GM12878 (cell line): Measurements from ENCODE around the gene DUS2. TPM values are rescaled to one million over a fixed set of nuclear protein-coding genes. Genes with fewer than 3 reads are reported as not detected.

Experiments used
- ATAC-seq: fragments of 200-7000 bp; cut with Tn5 transposase; 3 replicates; pipeline ENCODE4 v1.9.1; 2020; ENCODE audit warnings: mild to moderate bottlenecking, moderate library complexity
- BruUV-seq: library from RNA; stranded (reverse); fragments of 400-500 nt; replicated peaks from 2 replicates; lab custom pipeline; 2021; lab: Mats Ljungman, UMichigan
- CTCF ChIA-PET: fragments of 300-600 bp; sonication (Branson Sonifier 250); formaldehyde crosslinking; extraction: SDS; loops from one replicate; lab custom pipeline; 2021; ENCODE audit warnings: inconsistent platforms; lab: Yijun Ruan, JAX
- POLR2A ChIA-PET: fragments of 350-600 bp; formaldehyde crosslinking; extraction: SDS; loops from one replicate; lab custom pipeline; 2021; ENCODE audit warnings: inconsistent platforms; lab: Charles Lee
- RAD21 ChIA-PET: fragments of 300-600 bp; sonication (Branson Sonifier 250); formaldehyde crosslinking; loops from one replicate; lab custom pipeline; 2023; ENCODE audit warnings: antibody characterized with exemption; ENCODE audit not compliant: unreplicated experiment; lab: Charles Lee
- SMC1A ChIA-PET: fragments of 300-600 bp; sonication (Branson Sonifier 250); formaldehyde crosslinking; loops from one replicate; lab custom pipeline; 2023; ENCODE audit not compliant: unreplicated experiment, uncharacterized antibody; lab: Charles Lee
- DNase-seq: peaks from one replicate; pipeline ENCODE4 v3.0.0-alpha.2; 2011; ENCODE audit warnings: low read depth, low spot score
- FAIRE-seq: peaks from 3 replicates; lab custom pipeline; 2011; peaks lifted over from hg19 to GRCh38; lab: Jason Lieb, UNC
- H2AFZ ChIP-seq: 2 replicates; pipeline ENCODE4 v1.6.0; 2011; ENCODE audit warnings: low read depth, low read length, control low read depth; ENCODE audit not compliant: control insufficient read depth
- H3K27ac ChIP-seq: 2 replicates; pipeline ENCODE4 v1.5.1; 2011; ENCODE audit warnings: control low read depth; ENCODE audit not compliant: control insufficient read depth, insufficient read depth
- H3K27me3 ChIP-seq, 2 experiments: replicated peaks in 1 of 2; 2 replicates each; pipeline versions ENCODE4 v1.6.0 to v1.6.1; 2011; ENCODE audit warnings: low read length in 1 of 2; ENCODE audit not compliant: control insufficient read depth in 2 of 2, insufficient read depth in 2 of 2
- H3K36me3 ChIP-seq, 2 experiments: 2 replicates each; pipeline ENCODE4 v1.5.1; 2011; ENCODE audit warnings: low read length in 1 of 2; ENCODE audit not compliant: control insufficient read depth in 2 of 2, insufficient read depth in 2 of 2
- H3K4me1 ChIP-seq: 2 replicates; pipeline ENCODE4 v1.6.1; 2011; ENCODE audit warnings: mild to moderate bottlenecking, low read length, moderate library complexity, mixed read lengths; ENCODE audit not compliant: control insufficient read depth, insufficient read depth
- H3K4me2 ChIP-seq: 2 replicates; pipeline ENCODE4 v1.6.0; 2011; ENCODE audit warnings: control low read depth; ENCODE audit not compliant: control insufficient read depth, insufficient read depth
- H3K4me3 ChIP-seq: fragments of 200-600 bp; sonication (generic); 2 replicates; pipeline ENCODE4 v1.5.1; 2016
- H3K79me2 ChIP-seq: 2 replicates; pipeline ENCODE4 v1.6.0; 2011; ENCODE audit warnings: low read length; ENCODE audit not compliant: control insufficient read depth, insufficient read depth
- H3K9ac ChIP-seq: 2 replicates; pipeline ENCODE4 v1.8.0; 2011; ENCODE audit warnings: low read length, control low read depth, mixed read lengths; ENCODE audit not compliant: control insufficient read depth, insufficient read depth
- H3K9me3 ChIP-seq: replicated peaks from 3 replicates; pipeline ENCODE4 v1.5.1; 2011; ENCODE audit warnings: mild to moderate bottlenecking, low read length; ENCODE audit not compliant: control insufficient read depth, insufficient read depth
- H4K20me1 ChIP-seq: 2 replicates; pipeline ENCODE4 v1.6.0; 2011; ENCODE audit not compliant: control insufficient read depth, insufficient read depth
- CBX3 ChIP-seq: fragments of 200-600 bp; sonication (generic); IDR thresholded peaks from 2 replicates; pipeline ENCODE4 v1.6.1; 2016; ENCODE audit warnings: low read depth, borderline replicate concordance
- CREM ChIP-seq: IDR thresholded peaks from 2 replicates; pipeline ENCODE4 v1.6.1; 2014; ENCODE audit warnings: antibody characterized with exemption, low read depth
- EGR1 ChIP-seq, 2 experiments: IDR thresholded peaks; 1 replicate in 1 of 2; 2 replicates in 1 of 2; pipeline ENCODE4 v1.6.1; 2011 to 2012; ENCODE audit warnings: low read depth in 2 of 2, low read length in 2 of 2, borderline replicate concordance in 1 of 2, mild to moderate bottlenecking in 1 of 2, moderate library complexity in 1 of 2
- ESRRA ChIP-seq: IDR thresholded peaks from 2 replicates; pipeline ENCODE4 v1.6.1; 2012; ENCODE audit warnings: mild to moderate bottlenecking, low read length, improper control_type of control experiment
- FOXM1 ChIP-seq: IDR thresholded peaks from 2 replicates; pipeline ENCODE4 v1.6.1; 2012; ENCODE audit warnings: low read depth, mild to moderate bottlenecking, inconsistent platforms, low read length, moderate library complexity
- IKZF2 ChIP-seq, 2 experiments: fragments of 450-650 bp; IDR thresholded peaks; 2 replicates each; pipeline ENCODE4 v1.6.1; 2017; ENCODE audit warnings: mild to moderate bottlenecking in 2 of 2, moderate library complexity in 2 of 2
- IRF4 ChIP-seq: IDR thresholded peaks from 2 replicates; pipeline ENCODE4 v1.6.1; 2011; ENCODE audit warnings: low read depth, low read length
- MXI1 ChIP-seq: fragments of 150-350 bp; IDR thresholded peaks from 2 replicates; pipeline ENCODE4 v1.6.1; 2011; ENCODE audit warnings: low read depth, mild to moderate bottlenecking, inconsistent platforms, low read length, improper control_type of control experiment
- NBN ChIP-seq: fragments of 450-650 bp; IDR thresholded peaks from 2 replicates; pipeline ENCODE4 v1.6.1; 2016
- RAD21 ChIP-seq: IDR thresholded peaks from 2 replicates; pipeline ENCODE4 v1.6.1; 2011; ENCODE audit warnings: mild to moderate bottlenecking, low read depth, low read length, moderate library complexity; ENCODE audit not compliant: insufficient read depth
- SMC3 ChIP-seq: IDR thresholded peaks from 2 replicates; pipeline ENCODE4 v1.6.1; 2011; ENCODE audit warnings: low read length, improper control_type of control experiment, borderline replicate concordance
- TCF12 ChIP-seq: IDR thresholded peaks from 2 replicates; pipeline ENCODE4 v1.6.1; 2011; ENCODE audit warnings: low read depth, mild to moderate bottlenecking, low read length
- WGBS: methylation state at CpG from one replicate; pipeline ENCODE4 v1.1.6; 2016; ENCODE audit warnings: low lambda C conversion rate; ENCODE audit not compliant: insufficient replicate concordance, insufficient coverage; ENCODE audit errors: missing lambda C conversion rate; 5-methylcytosine and 5-hydroxymethylcytosine counted together
- in situ Hi-C: fragments of 300-500 bp; cut with MboI; formaldehyde crosslinking; loops from 9 replicates; pipeline ENCODE4 v1.14.3; 2018; ENCODE audit warnings: mixed read lengths
- intact Hi-C: fragments of 100-400 bp; cut with micrococcal nuclease; formaldehyde crosslinking; loops from one replicate; pipeline ENCODE4 v1.14.2; 2022; ENCODE audit not compliant: unreplicated experiment
- polyA plus RNA-seq, 11 experiments: library from polyadenylated mRNA; depleted of rRNA in 4 of 11; unstranded in 6 of 11; stranded (reverse) in 5 of 11; fragments of >200 nt; fragmentation: Nextera tagmentation in 4 of 11; fragmentation: Illumina TruSeq in 1 of 11; extraction: Ambion mirVana in 4 of 11; extraction: Trizol in 1 of 11; gene quantifications; 1 replicate in 1 of 11; 2 replicates in 10 of 11; pipeline versions ENCODE4 v1.2.1 to v1.2.3, GENCODE V29; 2011 to 2016; ENCODE audit warnings: inconsistent platforms in 2 of 11, missing spikeins in 2 of 11, low read depth in 1 of 11
- total RNA-seq, 4 experiments: library from RNA; depleted of rRNA in 3 of 4; stranded (reverse); fragments of >200 nt in 3 of 4; fragmentation: Illumina TruSeq in 1 of 4; extraction: Trizol in 1 of 4; gene quantifications; 2 replicates each; pipeline versions ENCODE4 v1.2.1 to v1.2.3, GENCODE V29; 2013 to 2021
- TF ChIP-seq, protein P1 (sequence below): fragments of 450-650 bp; IDR thresholded peaks from 2 replicates; pipeline ENCODE4 v1.6.1; 2017; ENCODE audit warnings: mild to moderate bottlenecking, moderate library complexity
- TF ChIP-seq, protein P2 (sequence below): fragments of 450-650 bp; IDR thresholded peaks from 2 replicates; pipeline ENCODE4 v1.6.1; 2016; ENCODE audit warnings: mild to moderate bottlenecking

Gene DUS2
- total and polyA plus RNA-seq, 10 of the 15 experiments (the other 5 are each of a cell fraction or from before 2014, with no cell fraction given): 4.8 to 32.3 (median 25.5) TPM

DNA sequence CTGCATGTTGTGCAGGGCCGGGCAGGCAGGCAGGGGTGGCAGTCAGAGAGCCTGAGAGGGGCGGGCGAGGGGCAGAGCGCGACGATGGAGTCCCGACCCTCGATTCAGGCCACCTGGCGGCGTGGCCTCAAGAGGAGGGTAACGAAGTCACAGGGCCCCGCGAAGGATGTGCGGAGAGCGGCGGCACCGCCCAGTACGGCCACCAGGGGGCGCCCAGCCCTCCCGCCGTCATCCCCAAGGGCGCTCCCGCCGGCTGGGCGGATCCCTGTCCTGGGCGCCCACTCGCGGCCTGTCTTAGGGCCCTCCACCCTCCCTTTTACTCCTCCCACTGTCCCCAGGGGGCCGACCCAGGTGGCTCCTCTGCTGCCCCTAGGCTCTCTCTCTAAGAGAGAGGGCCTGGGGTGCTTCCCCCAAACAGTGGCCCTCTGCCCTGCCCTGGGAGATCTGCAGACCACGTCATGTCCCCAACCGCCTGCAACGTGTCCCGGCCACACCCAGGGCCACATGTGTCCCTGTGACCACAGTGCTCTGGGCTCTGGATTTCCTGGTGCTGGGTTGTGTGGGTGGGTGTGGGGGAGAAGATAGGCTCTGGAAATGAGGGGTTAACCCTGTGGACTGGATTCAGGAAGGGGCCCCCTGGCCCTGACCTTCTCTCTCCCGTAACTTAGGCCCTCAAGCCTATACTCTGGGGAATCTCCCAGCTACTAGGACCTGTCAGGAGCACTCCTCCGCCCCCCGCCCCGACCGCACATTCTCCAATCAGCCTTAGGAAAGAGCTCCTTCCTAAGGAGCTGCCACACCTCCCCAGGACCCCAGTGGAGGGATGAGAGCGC, 29.7 kb upstream of the DUS2 start:
- POLR2A ChIA-PET: interaction anchor here (0.6 kb wide), 1 partner anchor 302 kb away, joined by 4 read pairs; no protein-coding TSS in a partner anchor
- peak overlapping the region; percentile 78 for H2AFZ ChIP-seq
- DNase-seq: no peak
- no peaks in the 10 kb centered on the region for H4K20me1 ChIP-seq
- ATAC-seq: peak; percentile 92
- under 1% methylated on average over 38 of the region's 39 CpGs for WGBS
- H3K27ac ChIP-seq: peak overlapping the region; percentile 64
- no peaks in the 10 kb centered on the region for H3K79me2 ChIP-seq
- H3K27me3 ChIP-seq: no peaks in the 10 kb centered on the region
- SMC1A ChIA-PET: interaction anchor here (1.2 to 1.8 kb wide), 3 partner anchors 48 to 473 kb away, joined by 3 to 11 read pairs (median 5); no protein-coding TSS in a partner anchor
- BruUV-seq: no TSS peak
- H3K9me3 ChIP-seq: no peaks in the 10 kb centered on the region
- no peaks in the 10 kb centered on the region for H3K36me3 ChIP-seq
- in situ Hi-C loops (loop anchor here (5.0 kb wide), 1 partner anchor 234 kb away; no protein-coding TSS in a partner anchor), intact Hi-C loops (loop anchor here (1.0 to 2.0 kb wide), 4 partner anchors 30 to 236 kb away; partner anchors contain the start of genes DDX28 and DUS2)
- peak overlapping the region; percentile 24; the same call in 1 of the 2 replicates for H3K4me3 ChIP-seq
- CTCF ChIA-PET: interaction anchor here (0.6 to 2.3 kb wide), 16 partner anchors 9 to 479 kb away, joined by 3 to 15 read pairs (median 4); partner anchors contain the start of genes DDX28 and DUS2
- peak overlapping the region; percentile 79 for H3K4me2 ChIP-seq
- peaks cover 39% of the 10 kb centered on the region for H3K4me1 ChIP-seq
- peak overlapping the region; percentile 68 for H3K9ac ChIP-seq
- RAD21 ChIA-PET: interaction anchor here (0.6 to 1.3 kb wide), 10 partner anchors 8 to 461 kb away, joined by 3 to 5 read pairs (median 4); no protein-coding TSS in a partner anchor
- no peak for FAIRE-seq
- TF ChIP-seq MXI1: 0 out of 2 replicates have a peak, but pooled peaks have one; percentile 32
- peak; percentile 88 for TF ChIP-seq SMC3
- peak; percentile 38 to 45; a peak in 1 of 4 replicates for TF ChIP-seq IKZF2 (IDR thresholded peaks at IDR 0.05)
- 0 out of 2 replicates have a peak, but pooled peaks have one; percentile 29 for TF ChIP-seq IRF4
- TF ChIP-seq CBX3: no peak
- TF ChIP-seq, protein P1, sequence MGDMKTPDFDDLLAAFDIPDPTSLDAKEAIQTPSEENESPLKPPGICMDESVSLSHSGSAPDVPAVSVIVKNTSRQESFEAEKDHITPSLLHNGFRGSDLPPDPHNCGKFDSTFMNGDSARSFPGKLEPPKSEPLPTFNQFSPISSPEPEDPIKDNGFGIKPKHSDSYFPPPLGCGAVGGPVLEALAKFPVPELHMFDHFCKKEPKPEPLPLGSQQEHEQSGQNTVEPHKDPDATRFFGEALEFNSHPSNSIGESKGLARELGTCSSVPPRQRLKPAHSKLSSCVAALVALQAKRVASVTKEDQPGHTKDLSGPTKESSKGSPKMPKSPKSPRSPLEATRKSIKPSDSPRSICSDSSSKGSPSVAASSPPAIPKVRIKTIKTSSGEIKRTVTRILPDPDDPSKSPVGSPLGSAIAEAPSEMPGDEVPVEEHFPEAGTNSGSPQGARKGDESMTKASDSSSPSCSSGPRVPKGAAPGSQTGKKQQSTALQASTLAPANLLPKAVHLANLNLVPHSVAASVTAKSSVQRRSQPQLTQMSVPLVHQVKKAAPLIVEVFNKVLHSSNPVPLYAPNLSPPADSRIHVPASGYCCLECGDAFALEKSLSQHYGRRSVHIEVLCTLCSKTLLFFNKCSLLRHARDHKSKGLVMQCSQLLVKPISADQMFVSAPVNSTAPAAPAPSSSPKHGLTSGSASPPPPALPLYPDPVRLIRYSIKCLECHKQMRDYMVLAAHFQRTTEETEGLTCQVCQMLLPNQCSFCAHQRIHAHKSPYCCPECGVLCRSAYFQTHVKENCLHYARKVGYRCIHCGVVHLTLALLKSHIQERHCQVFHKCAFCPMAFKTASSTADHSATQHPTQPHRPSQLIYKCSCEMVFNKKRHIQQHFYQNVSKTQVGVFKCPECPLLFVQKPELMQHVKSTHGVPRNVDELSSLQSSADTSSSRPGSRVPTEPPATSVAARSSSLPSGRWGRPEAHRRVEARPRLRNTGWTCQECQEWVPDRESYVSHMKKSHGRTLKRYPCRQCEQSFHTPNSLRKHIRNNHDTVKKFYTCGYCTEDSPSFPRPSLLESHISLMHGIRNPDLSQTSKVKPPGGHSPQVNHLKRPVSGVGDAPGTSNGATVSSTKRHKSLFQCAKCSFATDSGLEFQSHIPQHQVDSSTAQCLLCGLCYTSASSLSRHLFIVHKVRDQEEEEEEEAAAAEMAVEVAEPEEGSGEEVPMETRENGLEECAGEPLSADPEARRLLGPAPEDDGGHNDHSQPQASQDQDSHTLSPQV: peak; percentile 81; the same call in 1 of the 2 replicates
- 0 out of 2 replicates have a peak, but pooled peaks have one; percentile 45 for TF ChIP-seq CREM
- TF ChIP-seq NBN: peak; percentile 67; the same call in 1 of the 2 replicates
- TF ChIP-seq TCF12: peak; percentile 54; the same call in 1 of the 2 replicates
- peak; percentile 52 for TF ChIP-seq RAD21
- peak in 1 of 2 experiments; percentile 49; a peak in 1 of 3 replicates for TF ChIP-seq EGR1 (IDR thresholded peaks at IDR 0.05; ENCODE audit: borderline replicate concordance in 1 of 2, low read depth in 2 of 2, low read length in 2 of 2)
- TF ChIP-seq FOXM1: no peak
- TF ChIP-seq ESRRA: 0 out of 2 replicates have a peak, but pooled peaks have one; percentile 21
- TF ChIP-seq, protein P2, sequence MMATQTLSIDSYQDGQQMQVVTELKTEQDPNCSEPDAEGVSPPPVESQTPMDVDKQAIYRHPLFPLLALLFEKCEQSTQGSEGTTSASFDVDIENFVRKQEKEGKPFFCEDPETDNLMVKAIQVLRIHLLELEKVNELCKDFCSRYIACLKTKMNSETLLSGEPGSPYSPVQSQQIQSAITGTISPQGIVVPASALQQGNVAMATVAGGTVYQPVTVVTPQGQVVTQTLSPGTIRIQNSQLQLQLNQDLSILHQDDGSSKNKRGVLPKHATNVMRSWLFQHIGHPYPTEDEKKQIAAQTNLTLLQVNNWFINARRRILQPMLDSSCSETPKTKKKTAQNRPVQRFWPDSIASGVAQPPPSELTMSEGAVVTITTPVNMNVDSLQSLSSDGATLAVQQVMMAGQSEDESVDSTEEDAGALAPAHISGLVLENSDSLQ: 0 out of 2 replicates have a peak, but pooled peaks have one; percentile 33
